HepG2 (cell line): Measurements from ENCODE around the gene SPATA33. TPM values are rescaled to one million over a fixed set of nuclear protein-coding genes. Genes with fewer than 3 reads are reported as not detected.

Experiments
- DPF2 ChIP-seq: sonication (generic); formaldehyde crosslinking; IDR thresholded peaks from 2 replicates; pipeline ENCODE4 v1.4.0; 2020; ENCODE audit warnings: mild to moderate bottlenecking, low read depth, missing genetic modification reagents, borderline replicate concordance
- ELF1 ChIP-seq: sonication (generic); formaldehyde crosslinking; IDR thresholded peaks from 2 replicates; pipeline ENCODE4 v1.4.0; 2020; ENCODE audit warnings: missing genetic modification reagents
- MAF1 ChIP-seq: sonication (generic); formaldehyde crosslinking; IDR thresholded peaks from 2 replicates; pipeline ENCODE4 v1.5.0; 2020; ENCODE audit warnings: missing genetic modification reagents, borderline replicate concordance
- NFRKB ChIP-seq: fragments of 450-650 bp; IDR thresholded peaks from 2 replicates; pipeline ENCODE4 v1.6.1; 2017
- POLR2AphosphoS5 ChIP-seq: IDR thresholded peaks from 2 replicates; pipeline ENCODE4 v1.6.1; 2012; ENCODE audit warnings: low read depth, low read length
- SAFB2 ChIP-seq: sonication (generic); formaldehyde crosslinking; IDR thresholded peaks from 2 replicates; pipeline ENCODE4 v1.5.1; 2020; ENCODE audit warnings: missing genetic modification reagents, low read depth, mild to moderate bottlenecking, borderline replicate concordance
- STAT5B ChIP-seq: sonication (generic); formaldehyde crosslinking; IDR thresholded peaks from 2 replicates; pipeline ENCODE4 v1.4.0; 2020; ENCODE audit warnings: missing genetic modification reagents
- TEAD2 ChIP-seq: sonication (generic); formaldehyde crosslinking; IDR thresholded peaks from 2 replicates; pipeline ENCODE4 v1.9.0; 2021; ENCODE audit warnings: missing genetic modification reagents
- ZBTB1 ChIP-seq: sonication (generic); formaldehyde crosslinking; IDR thresholded peaks from 2 replicates; pipeline ENCODE4 v1.4.0; 2020; ENCODE audit warnings: missing genetic modification reagents, borderline replicate concordance
- ZBTB14 ChIP-seq: sonication (generic); formaldehyde crosslinking; IDR thresholded peaks from 2 replicates; pipeline ENCODE4 v1.4.0; 2020; ENCODE audit warnings: missing genetic modification reagents
- ZC3H4 ChIP-seq: sonication (generic); formaldehyde crosslinking; IDR thresholded peaks from 2 replicates; pipeline ENCODE4 v1.4.0; 2020; ENCODE audit warnings: missing genetic modification reagents, borderline replicate concordance
- ZNF326 ChIP-seq: sonication (generic); formaldehyde crosslinking; IDR thresholded peaks from 2 replicates; pipeline ENCODE4 v1.4.0; 2020; ENCODE audit warnings: missing genetic modification reagents, borderline replicate concordance
- ZNF431 ChIP-seq: sonication (generic); formaldehyde crosslinking; IDR thresholded peaks from 2 replicates; pipeline ENCODE4 v1.9.0; 2022; ENCODE audit warnings: missing genetic modification reagents, low read depth, mild to moderate bottlenecking, borderline replicate concordance
- ZNF543 ChIP-seq: sonication (generic); formaldehyde crosslinking; IDR thresholded peaks from 2 replicates; pipeline ENCODE4 v1.4.0; 2020; ENCODE audit warnings: mild to moderate bottlenecking, missing genetic modification reagents
- ZNF773 ChIP-seq: sonication (generic); formaldehyde crosslinking; IDR thresholded peaks from 2 replicates; pipeline ENCODE4 v1.4.0; 2020; ENCODE audit warnings: missing genetic modification reagents, borderline replicate concordance
- ZNF790 ChIP-seq: sonication (generic); formaldehyde crosslinking; IDR thresholded peaks from 2 replicates; pipeline ENCODE4 v1.8.0; 2022; ENCODE audit warnings: missing genetic modification reagents, mild to moderate bottlenecking, borderline replicate concordance
- ZNF792 ChIP-seq: IDR thresholded peaks from 2 replicates; pipeline ENCODE4 v1.6.1; 2016
- polyA plus RNA-seq, 8 experiments: library from polyadenylated mRNA; depleted of rRNA in 3 of 8; stranded (reverse) in 7 of 8; unstranded in 1 of 8; fragments of >200 nt; fragmentation: Illumina TruSeq in 4 of 8; extraction: Trizol in 4 of 8; gene quantifications; 2 replicates each; pipeline versions ENCODE4 v1.2.1 to v1.2.3, GENCODE V29; 2011 to 2016; ENCODE audit warnings: low read depth in 4 of 8, missing spikeins in 1 of 8, mixed read lengths in 1 of 8; ENCODE audit not compliant: insufficient read depth in 1 of 8
- total RNA-seq, 5 experiments: library from RNA; depleted of rRNA; stranded (reverse); fragments of >200 nt; fragmentation: Illumina TruSeq; extraction: Trizol; gene quantifications; 2 replicates each; pipeline ENCODE4 v1.2.3, GENCODE V29; 2016; ENCODE audit warnings: low read depth in 1 of 5
- TF ChIP-seq, protein P1 (sequence below): sonication (generic); formaldehyde crosslinking; IDR thresholded peaks from 2 replicates; pipeline ENCODE4 v1.9.0; 2021; ENCODE audit warnings: missing genetic modification reagents, borderline replicate concordance
- TF ChIP-seq, protein P2 (sequence below): sonication (generic); formaldehyde crosslinking; conservative IDR thresholded peaks from 2 replicates; pipeline ENCODE4 v1.8.0; 2022; ENCODE audit warnings: missing genetic modification reagents
- TF ChIP-seq, protein P3 (sequence below), 2 experiments: IDR thresholded peaks; 2 replicates each; pipeline ENCODE4 v1.6.1; 2011 to 2012; ENCODE audit warnings: low read length in 2 of 2, borderline replicate concordance in 1 of 2, low read depth in 1 of 2, mild to moderate bottlenecking in 1 of 2, moderate library complexity in 1 of 2

SPATA33 gene
- total and polyA plus RNA-seq, 2 of the 13 experiments (the other 11 are each of a cell fraction or from before 2014, with no cell fraction given), result 5.7 to 11.0 TPM

DNA sequence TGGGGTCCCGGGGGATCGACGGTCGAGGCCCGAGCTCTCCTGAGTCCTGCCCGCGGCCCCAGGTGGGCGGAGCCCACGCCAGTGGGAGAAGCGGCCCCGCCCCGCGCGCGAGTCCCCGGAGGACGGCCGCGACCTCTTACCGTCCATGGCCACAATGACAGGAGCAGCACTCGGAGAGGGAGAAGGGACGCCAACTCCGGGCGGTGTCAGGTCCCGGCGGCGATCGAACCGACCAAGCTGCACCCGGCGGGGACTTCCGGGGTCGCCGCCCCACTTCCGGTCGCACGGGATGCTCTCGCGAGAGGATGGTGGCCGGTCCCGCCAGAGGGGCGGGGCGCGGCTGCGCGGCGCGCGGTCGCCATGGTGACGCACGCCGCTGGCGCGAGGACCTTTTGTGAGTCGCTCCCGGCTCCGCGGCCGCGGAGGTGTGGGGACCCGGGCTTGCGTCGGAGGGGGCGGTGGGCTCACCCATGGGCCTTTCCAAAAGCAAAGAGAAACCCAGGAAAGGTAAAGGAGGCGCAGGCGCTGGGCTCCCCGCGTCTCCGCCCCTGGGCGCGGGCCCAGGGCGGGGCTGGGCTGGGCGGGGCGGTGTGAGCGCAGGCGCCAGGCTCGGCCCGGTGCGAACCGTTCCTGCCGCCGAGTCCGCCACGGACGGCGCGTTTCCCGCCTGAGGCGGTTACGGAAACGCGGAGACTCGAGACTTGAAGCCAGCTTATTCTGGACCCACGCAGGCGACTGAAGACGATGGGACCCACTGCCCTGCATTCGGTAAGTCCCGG, at the start of gene SPATA33, which contains the start of gene CHMP1A (continued):
- TF ChIP-seq ZBTB14 (CRISPR knock-in tag) (peak; percentile 65; the same call in 1 of the 2 replicates), ZNF431 (CRISPR knock-in tag) (no peak), ZNF792 (CRISPR knock-in tag) (peak; percentile 67), ELF1 (CRISPR knock-in tag) (peak; percentile 95), STAT5B (CRISPR knock-in tag) (no peak), POLR2AphosphoS5 (peak; percentile 65), ZBTB1 (CRISPR knock-in tag) (no peak), ZC3H4 (no peak), NFRKB (no peak), SAFB2 (peak; percentile 86; the same call in 1 of the 2 replicates), ZNF790 (CRISPR knock-in tag) (peak; percentile 78; the same call in 1 of the 2 replicates), DPF2 (CRISPR knock-in tag) (no peak), ZNF773 (peak; percentile 42; the same call in 1 of the 2 replicates), MAF1 (no peak), ZNF326 (CRISPR knock-in tag) (no peak), ZNF543 (no peak; the same call in none of the 2 replicates), TEAD2 (CRISPR knock-in tag) (no peak; the same call in 1 of the 2 replicates)
- TF ChIP-seq, protein P1, sequence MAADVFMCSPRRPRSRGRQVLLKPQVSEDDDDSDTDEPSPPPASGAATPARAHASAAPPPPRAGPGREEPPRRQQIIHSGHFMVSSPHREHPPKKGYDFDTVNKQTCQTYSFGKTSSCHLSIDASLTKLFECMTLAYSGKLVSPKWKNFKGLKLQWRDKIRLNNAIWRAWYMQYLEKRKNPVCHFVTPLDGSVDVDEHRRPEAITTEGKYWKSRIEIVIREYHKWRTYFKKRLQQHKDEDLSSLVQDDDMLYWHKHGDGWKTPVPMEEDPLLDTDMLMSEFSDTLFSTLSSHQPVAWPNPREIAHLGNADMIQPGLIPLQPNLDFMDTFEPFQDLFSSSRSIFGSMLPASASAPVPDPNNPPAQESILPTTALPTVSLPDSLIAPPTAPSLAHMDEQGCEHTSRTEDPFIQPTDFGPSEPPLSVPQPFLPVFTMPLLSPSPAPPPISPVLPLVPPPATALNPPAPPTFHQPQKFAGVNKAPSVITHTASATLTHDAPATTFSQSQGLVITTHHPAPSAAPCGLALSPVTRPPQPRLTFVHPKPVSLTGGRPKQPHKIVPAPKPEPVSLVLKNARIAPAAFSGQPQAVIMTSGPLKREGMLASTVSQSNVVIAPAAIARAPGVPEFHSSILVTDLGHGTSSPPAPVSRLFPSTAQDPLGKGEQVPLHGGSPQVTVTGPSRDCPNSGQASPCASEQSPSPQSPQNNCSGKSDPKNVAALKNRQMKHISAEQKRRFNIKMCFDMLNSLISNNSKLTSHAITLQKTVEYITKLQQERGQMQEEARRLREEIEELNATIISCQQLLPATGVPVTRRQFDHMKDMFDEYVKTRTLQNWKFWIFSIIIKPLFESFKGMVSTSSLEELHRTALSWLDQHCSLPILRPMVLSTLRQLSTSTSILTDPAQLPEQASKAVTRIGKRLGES (CRISPR knock-in tag), result no peak
- TF ChIP-seq, protein P2, sequence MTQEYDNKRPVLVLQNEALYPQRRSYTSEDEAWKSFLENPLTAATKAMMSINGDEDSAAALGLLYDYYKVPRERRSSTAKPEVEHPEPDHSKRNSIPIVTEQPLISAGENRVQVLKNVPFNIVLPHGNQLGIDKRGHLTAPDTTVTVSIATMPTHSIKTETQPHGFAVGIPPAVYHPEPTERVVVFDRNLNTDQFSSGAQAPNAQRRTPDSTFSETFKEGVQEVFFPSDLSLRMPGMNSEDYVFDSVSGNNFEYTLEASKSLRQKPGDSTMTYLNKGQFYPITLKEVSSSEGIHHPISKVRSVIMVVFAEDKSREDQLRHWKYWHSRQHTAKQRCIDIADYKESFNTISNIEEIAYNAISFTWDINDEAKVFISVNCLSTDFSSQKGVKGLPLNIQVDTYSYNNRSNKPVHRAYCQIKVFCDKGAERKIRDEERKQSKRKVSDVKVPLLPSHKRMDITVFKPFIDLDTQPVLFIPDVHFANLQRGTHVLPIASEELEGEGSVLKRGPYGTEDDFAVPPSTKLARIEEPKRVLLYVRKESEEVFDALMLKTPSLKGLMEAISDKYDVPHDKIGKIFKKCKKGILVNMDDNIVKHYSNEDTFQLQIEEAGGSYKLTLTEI, result no peak
- TF ChIP-seq, protein P3, sequence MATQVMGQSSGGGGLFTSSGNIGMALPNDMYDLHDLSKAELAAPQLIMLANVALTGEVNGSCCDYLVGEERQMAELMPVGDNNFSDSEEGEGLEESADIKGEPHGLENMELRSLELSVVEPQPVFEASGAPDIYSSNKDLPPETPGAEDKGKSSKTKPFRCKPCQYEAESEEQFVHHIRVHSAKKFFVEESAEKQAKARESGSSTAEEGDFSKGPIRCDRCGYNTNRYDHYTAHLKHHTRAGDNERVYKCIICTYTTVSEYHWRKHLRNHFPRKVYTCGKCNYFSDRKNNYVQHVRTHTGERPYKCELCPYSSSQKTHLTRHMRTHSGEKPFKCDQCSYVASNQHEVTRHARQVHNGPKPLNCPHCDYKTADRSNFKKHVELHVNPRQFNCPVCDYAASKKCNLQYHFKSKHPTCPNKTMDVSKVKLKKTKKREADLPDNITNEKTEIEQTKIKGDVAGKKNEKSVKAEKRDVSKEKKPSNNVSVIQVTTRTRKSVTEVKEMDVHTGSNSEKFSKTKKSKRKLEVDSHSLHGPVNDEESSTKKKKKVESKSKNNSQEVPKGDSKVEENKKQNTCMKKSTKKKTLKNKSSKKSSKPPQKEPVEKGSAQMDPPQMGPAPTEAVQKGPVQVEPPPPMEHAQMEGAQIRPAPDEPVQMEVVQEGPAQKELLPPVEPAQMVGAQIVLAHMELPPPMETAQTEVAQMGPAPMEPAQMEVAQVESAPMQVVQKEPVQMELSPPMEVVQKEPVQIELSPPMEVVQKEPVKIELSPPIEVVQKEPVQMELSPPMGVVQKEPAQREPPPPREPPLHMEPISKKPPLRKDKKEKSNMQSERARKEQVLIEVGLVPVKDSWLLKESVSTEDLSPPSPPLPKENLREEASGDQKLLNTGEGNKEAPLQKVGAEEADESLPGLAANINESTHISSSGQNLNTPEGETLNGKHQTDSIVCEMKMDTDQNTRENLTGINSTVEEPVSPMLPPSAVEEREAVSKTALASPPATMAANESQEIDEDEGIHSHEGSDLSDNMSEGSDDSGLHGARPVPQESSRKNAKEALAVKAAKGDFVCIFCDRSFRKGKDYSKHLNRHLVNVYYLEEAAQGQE (IDR thresholded peaks at IDR 0.05; ENCODE audit: borderline replicate concordance in 1 of 2, low read depth in 1 of 2, low read length in 2 of 2), result no peak; a peak in 1 of 4 replicates
